ENCODE data around the gene ARL8A.

ARL8A gene

DNA sequence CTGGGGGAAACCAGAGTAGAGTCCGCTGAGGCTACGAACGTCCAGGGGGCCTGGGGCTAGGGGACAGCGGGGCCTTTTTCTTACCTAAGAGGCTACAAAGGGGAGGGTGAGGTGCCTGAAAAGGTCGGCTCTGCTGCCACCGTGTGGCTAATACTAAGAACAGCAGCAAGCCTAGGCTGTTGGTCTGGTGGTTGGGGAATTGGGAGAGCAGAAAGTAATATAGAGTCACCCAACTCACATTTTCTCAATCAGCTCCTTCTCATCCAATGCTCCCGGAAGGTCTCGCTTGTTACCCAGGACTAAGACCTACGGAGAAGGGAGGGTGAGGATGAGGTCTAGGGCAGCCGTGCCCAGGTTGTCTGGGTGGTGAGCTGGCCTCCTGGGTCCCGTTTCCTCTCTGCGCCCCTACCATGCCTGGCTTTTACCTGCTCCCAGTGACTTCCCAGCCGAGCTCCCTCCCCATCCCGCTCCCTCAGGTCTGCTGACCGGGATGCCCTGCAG lies 9.3 kb downstream of the ARL8A start:
- DNase-seq = peak in 12 of 14 donors; percentile 29 to 70 (median 52)

- DNase-seq = peak in 1 of 14 donors; percentile 60
Observed at GRCh38 chr1:202134645-202135172, 9.8 kb downstream of the ARL8A start.

DNA sequence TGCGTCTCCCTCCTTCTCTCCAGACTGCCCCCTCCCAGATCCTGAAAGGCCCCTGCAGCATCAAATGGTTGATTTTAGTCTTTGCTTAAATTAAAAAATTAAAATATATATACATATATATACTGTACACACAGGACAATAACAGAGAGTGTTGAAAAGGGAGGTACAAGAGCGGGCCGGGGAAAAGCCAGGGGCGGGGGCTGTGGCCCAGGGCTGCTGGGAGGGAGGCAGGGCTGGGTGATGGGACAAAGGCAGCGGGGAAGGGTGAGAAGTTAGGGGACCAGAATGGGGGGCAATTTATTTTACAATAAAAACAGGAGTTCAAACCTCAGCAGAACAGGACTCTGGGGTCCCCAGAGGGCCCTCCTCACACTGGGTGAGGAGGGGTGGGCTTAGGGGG lies 10.5 kb downstream of the ARL8A start:
- DNase-seq = no peak

- DNase-seq = no peak
Observed at GRCh38 chr1:202133496-202133895, 11.0 kb downstream of the ARL8A start.

DNA sequence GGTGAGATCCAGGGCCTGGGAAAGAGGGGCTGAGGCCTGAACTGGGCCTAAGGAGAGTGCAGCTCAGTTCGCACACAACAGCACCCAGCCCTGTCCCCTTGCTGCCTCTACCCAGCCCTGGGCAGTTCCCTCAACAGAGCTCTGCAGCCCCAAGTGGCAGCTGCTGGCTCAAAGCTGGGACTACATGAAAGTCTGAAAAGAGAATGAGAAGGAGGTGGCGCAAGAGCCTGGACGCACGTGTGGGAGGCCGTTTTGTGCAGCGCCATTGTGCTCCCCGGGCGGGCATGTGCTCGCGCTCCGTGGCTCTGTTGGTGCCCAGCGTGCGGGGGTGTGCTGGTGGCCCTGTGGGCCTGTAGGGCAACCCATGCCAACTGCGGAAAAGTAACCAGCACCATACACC lies 11.5 kb downstream of the ARL8A start:
- peak in 12 of 14 donors; percentile 50 to 81 (median 72) for DNase-seq

GRCh38 chr1:202131956-202132821 lies 12.3 kb downstream of the ARL8A start:
- DNase-seq = peak in 11 of 14 donors; percentile 41 to 82 (median 72)

DNA sequence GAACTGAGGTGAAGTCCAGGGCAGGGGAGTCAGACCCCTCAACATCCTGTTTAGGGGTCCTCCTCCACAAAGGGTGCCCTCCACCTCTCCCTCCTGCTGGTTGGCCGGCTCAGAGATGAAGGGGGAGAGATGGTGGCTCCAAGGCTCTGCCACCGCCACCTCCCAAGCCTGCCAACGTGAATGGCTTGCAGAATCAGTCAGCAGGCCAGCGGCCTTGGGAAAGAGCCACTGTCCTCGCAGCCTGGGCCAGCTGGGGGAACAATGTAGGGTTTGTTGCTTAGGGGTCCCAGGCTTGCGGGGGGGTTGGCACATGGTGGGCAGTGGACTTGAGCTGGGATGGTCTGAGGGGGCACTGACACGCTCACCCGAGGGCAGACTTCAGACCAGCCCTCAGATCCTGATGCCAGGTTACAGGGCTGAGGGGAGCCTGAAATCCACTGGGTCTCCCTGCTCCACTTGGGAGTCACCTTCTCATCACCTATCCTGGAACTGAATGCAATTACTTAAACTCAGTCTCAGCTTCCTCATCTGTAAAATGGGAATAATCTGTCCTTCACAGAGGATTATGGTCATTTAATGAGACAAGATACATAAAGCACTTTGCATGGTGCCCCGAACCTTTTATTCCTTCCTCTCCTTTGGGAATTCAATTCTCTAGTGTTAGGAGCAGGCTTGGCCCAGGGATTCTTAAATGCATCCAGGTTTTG lies 13.6 kb downstream of the ARL8A start:
- DNase-seq = peak in 13 of 14 donors; percentile 49 to 98 (median 88)

DNA sequence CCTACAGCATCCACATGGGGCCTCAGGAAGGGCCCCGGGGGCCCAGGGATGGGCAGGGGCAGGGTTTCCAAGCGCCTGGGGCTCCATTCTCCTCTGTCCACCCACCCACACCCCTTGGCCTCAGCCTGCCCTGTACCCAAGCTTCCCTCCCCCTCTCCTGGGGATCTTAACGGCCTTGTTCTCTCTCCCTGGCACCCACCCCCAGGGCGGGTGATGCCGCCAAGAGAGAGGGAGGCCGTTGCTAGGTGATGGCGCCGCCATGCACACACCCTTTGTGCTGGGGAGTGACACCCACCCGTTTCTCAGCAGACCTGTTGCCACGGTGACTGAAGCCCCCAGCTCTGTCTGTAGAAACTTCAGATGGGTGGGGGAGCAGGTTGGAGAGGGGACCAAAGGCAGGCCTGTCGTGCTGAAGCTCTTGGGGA lies 14.2 kb downstream of the ARL8A start:
- DNase-seq = peak in 13 of 14 donors; percentile 56 to 98 (median 88)

DNA sequence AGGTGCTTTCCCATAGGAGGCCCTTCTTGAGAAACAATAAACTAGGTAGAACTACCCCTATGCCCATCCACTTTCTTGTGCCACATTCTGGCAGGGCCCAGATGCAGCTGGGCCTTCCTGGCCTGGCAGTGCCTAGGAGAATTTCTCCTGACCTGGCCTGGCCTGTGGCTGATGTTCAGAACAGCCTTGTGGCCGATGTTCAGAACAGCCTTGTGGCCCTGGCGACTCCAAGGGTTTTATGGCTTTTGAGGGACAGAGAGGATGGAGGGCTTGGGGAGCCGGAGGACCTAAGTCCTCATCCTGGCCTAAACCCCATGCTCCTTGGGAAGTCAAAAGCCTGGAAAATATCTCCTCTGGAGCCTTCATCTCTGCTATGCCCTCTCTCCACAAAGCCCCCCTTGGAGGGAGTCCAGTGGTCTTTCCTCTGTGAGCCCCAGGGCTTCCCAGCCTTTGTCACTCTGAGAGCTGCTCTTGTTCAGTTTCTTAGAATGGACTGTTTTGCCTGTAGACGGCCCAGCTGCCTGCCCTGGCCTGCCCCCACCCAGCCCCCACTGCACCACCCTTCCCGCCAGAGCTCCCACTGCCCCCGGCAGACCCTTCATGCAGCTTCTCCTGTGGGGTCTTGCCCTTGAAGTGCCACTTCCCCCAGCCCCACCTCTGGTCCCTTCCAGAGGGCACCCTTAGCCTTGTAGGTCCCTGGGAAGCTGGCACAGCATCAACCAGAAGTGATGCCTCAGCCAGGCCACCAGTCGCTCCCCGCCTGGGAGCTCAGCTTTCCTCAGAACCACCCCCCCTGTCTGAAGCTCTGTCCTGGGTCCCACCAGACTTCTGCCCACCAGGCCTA lies 14.9 kb downstream of the ARL8A start:
- peak in 11 of 14 donors; percentile 22 to 95 (median 88) for DNase-seq

DNA sequence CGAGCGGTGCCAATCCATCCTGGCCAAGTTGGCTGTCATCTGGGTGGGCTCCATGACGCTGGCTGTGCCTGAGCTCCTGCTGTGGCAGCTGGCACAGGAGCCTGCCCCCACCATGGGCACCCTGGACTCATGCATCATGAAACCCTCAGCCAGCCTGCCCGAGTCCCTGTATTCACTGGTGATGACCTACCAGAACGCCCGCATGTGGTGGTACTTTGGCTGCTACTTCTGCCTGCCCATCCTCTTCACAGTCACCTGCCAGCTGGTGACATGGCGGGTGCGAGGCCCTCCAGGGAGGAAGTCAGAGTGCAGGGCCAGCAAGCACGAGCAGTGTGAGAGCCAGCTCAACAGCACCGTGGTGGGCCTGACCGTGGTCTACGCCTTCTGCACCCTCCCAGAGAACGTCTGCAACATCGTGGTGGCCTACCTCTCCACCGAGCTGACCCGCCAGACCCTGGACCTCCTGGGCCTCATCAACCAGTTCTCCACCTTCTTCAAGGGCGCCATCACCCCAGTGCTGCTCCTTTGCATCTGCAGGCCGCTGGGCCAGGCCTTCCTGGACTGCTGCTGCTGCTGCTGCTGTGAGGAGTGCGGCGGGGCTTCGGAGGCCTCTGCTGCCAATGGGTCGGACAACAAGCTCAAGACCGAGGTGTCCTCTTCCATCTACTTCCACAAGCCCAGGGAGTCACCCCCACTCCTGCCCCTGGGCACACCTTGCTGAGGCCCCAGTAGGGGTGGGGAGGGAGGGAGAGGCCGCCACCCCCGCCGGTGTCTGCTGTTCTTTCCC lies 16.5 kb downstream of the ARL8A start:
- DNase-seq = no peak

- DNase-seq = no peak
Observed at GRCh38 chr1:202127061-202127460, 17.5 kb downstream of the ARL8A start.

GRCh38 chr1:202126426-202126825 lies 18.1 kb downstream of the ARL8A start:
- peak in 11 of 14 donors; percentile 19 to 77 (median 55) for DNase-seq

GRCh38 chr1:202125611-202126010 lies 18.9 kb downstream of the ARL8A start:
- DNase-seq = no peak

DNA sequence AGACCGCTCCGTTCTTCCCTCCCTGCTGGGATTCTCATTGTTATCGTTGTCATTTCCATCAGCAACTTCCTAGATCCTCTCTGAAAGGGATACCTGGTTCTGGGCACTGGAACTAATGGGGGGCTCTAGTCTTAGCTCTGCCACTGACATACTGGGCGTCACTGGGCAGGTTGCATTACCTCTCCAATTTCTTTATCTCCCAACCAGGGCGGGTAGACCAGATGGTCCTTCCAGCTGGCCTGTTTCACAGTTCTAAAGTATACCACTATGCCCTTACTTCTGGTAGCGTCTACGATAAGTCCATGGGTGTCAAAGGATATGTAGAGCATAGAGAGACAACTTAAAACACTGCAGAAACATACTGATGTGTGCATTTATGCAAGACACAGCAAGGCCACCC lies 20.4 kb downstream of the ARL8A start:
- no peak for DNase-seq

GRCh38 chr1:202123336-202123813 lies 21.2 kb downstream of the ARL8A start:
- DNase-seq = peak in 1 of 14 donors; percentile 76

DNA sequence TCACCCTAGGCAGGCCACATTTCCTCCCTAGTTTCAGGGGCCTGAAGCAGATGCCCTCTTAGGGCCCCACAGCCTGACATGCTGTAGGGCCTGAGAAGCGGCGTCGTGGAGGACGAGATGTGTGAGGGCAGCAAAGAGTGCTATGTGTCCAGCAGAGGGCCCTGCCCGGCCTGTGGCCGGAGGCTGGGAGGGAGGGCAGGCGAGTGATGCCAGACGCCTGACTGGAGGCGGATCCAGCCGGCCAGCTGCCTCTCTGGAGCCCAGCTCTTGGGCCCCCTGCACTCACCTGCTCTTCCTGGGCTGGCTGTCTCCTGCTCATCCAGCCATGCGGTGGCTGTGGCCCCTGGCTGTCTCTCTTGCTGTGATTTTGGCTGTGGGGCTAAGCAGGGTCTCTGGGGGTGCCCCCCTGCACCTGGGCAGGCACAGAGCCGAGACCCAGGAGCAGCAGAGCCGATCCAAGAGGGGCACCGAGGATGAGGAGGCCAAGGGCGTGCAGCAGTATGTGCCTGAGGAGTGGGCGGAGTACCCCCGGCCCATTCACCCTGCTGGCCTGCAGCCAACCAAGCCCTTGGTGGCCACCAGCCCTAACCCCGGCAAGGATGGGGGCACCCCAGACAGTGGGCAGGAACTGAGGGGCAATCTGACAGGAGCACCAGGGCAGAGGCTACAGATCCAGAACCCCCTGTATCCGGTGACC lies 21.8 kb downstream of the ARL8A start, which contains the start of gene GPR37L1:
Gene GPR37L1 (plus strand): TSS at position 279 of the 697 bp plus-strand sequence. CDS start 47 bp downstream, at position 326.
- DNase-seq = peak in 12 of 14 donors; percentile 36 to 88 (median 78)

DNA sequence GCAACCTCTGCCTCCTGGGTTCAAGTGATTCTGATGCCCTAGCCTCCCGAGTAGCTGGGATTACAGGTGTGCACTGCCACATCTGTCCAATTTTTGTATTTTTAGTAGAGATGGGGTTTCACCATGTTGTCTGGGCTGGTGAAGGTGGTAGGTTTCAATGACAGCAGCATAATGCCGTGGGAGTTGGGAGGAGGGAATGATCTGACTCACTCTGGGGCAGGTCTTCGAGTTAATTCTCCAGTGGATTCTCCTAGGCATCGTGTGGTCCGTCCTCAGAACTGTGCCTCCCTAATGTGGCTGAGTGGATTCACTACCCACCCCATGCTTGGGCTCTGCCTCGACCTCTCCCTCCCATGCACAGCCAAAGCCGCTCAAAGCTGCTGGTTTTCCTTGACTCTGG lies 23.5 kb downstream of the ARL8A start:
- no peak for DNase-seq

GRCh38 chr1:202117898-202118371 lies 26.6 kb downstream of the ARL8A start:
- no peak for DNase-seq

- no peak for DNase-seq
Observed at GRCh38 chr1:202116287-202116686, 28.2 kb downstream of the ARL8A start.

- DNase-seq = no peak
Observed at GRCh38 chr1:202113690-202114300, 30.7 kb downstream of the ARL8A start.

Data from C1 segment of cervical spinal cord (tissue), 14 donors.